Nucleus accumbens (tissue), 56 donors: ENCODE results near the gene SEMA4B.
"Not testable (repeated sequence)": the region's sequence is repeated elsewhere in the genome, so short reads cannot be mapped to it uniquely, and the experiment has no call there.

Experiments used
- DNase-seq, 56 donors: peaks; one replicate each; lab custom pipeline; 2025; lab: John Stamatoyannopoulos, UW

SEMA4B gene

DNA sequence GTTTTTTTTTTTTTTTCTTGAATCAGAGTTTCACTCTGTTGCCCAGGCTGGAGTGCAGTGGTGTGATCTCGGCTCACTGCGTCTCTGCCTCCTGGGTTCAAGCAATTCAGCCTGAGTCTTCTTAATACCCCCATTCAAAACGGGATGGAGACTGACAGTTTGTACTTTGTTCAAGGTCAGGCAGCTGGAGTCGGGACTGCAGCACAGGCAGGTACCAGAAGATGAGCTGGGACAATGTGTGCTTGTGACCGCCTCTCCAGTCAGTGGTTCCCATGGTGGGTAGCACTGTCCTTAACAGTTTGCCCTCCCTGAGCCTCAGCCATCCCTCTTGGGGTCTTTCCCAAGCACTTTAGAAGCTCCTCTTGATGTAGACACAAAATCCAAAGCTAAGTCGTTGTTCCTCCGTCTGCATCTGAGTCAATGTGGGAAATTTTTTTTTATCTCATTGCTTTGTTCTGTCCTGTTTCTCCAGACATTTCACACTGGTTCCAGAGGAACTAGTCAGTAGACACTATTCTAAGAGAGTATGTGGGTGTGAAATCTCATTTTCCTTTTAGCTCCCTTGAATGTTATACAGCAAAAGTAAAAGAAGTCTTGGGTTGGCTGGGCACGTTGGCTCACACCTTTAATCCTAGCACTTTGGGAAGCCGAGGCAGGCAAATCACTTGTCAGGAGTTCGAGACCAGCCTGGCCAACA is 43.0 kb downstream of the SEMA4B start:
- no peak for DNase-seq

GRCh38 chr15:90248789-90249202 is 47.7 kb downstream of the SEMA4B start:
- peak in 23 of 56 donors; percentile 11 to 54 (median 36) for DNase-seq

- DNase-seq = peak; percentile 25 to 93 (median 76)
These were observed 48.2 kb downstream of the SEMA4B start, which contains the start of gene TTLL13 for GRCh38 chr15:90249203-90249863. Gene TTLL13, plus strand, starts transcription at chr15:90249556. Its CDS starts 1,075 bp downstream, at chr15:90250631.

GRCh38 chr15:90257776-90258175 is 56.6 kb downstream of the SEMA4B start:
- no peak for DNase-seq

- DNase-seq = no peak
These were observed 58.4 kb downstream of the SEMA4B start for GRCh38 chr15:90259524-90259923.

- not testable (repeated sequence) for DNase-seq
These were observed 59.6 kb downstream of the SEMA4B start for GRCh38 chr15:90260731-90261130.

DNA sequence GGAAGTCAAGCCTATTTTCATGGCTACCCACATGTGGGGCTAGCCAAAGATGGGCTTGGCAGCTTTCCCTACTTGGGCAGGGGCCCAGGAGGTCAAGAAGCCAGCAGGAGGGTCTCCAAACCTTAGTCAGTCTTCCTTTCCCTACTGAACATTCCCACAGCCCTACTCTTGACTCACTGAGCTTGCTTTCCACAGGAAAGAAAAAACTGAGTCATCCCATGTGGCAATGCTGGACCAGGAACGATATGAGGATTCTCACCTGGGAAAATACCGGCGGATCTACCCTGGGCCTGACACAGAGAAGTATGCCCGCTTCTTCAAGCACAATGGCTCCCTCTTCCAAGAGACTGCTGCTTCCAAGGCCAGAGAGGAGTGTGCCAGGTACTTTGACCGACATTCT is 60.7 kb downstream of the SEMA4B start:
- DNase-seq = no peak

- no peak for DNase-seq
These were observed 61.3 kb downstream of the SEMA4B start for GRCh38 chr15:90262426-90262825.

DNA sequence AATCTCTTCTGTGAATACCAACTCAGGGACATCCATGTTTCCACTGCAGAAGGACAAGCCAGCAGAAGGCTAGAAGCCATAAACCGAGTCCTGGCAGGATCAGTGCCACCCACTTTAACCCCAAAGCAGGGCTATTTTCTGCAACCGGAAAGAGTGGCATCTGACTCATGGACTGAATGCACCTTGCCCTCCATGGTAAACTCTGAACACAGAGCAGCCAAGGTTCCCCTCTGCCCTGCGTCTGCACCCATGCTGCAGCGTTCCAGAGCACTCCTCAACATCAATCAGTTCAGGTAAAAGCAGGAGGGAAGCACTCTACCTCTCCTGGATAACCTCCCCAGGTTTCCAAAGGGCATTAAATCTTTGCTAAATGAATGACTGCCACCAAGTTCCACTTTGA is 63.5 kb downstream of the SEMA4B start:
- peak in 2 of 56 donors; percentile 16 to 41 for DNase-seq

DNA sequence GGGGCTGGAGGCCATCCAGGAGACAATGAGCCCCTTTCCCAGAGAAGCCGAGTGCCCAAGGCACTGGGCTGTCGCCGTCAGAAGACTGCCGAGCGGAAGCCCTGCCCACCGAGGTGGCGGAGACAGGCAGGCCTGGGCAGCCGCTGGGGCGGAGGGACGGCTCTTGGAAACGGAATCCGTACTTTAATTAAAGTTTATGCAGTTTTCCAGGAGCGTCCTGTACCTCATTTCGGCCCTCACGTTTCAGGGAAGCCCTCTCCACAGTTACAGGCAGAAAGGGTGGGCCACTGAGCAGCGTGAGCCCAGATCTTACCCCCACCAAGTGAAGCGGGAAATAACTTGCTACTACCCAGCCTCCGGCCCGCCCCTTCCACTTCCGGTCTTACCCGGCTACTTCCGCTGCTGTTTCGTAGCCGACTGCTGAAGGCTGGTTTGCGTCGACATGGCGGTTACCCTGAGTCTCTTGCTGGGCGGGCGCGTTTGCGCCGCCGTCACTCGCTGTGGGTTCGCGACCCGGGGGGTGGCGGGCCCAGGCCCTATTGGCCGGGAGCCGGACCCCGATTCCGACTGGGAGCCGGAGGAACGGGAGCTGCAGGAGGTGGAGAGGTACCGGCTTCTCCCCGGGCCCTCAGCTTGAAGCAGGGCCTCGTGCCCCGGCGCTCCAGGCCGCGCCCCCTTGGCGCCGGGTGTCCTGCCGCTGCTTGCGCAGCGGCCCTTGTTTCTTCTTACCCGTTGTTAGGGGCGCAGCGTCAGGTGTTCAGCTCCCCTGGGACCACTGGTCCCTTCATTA is 64.3 kb downstream of the SEMA4B start, which contains the start of gene NGRN:
Gene NGRN, plus strand, starts transcription at position 402 of the 790 bp plus-strand sequence. Its CDS starts 41 bp downstream, at position 443.
- DNase-seq = peak; percentile 8 to 97 (median 91)

DNA sequence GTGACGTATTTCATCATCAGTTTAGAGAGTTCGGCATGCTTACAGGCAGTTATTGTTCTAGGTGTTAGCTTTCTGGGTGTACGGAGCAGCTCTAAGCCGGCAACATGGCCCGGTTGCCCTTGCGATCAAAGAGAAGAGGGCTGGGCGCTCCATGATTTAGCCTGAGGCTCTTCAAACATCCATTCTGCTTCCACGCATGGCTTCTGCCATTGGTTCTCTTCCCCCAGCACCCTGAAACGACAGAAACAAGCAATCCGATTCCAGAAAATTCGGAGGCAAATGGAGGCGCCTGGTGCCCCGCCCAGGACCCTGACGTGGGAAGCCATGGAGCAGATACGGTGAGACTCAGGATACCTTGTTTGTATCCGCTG is 64.9 kb downstream of the SEMA4B start:
- peak in 31 of 56 donors; percentile 8 to 77 (median 46) for DNase-seq

DNA sequence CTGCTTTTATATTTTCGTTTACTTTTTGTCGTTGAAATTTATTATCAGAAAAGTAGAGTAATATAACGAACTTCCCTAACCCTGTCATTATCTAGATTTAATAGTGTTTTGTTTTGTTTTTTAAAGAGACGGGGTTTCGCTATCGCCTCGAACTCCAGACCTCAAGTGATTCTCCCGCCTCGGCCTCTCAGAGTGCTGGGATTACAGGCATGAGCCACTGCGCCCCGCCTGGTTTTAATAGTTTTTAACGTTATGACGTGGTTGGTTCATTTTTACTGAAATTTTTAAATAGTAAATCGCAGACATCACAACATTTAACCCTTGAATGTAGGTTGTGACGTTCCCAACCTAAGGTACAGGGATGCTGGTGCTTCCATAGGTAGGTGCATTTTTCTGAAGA is 65.4 kb downstream of the SEMA4B start:
- peak in 5 of 56 donors; percentile 4 to 22 (median 6) for DNase-seq

DNA sequence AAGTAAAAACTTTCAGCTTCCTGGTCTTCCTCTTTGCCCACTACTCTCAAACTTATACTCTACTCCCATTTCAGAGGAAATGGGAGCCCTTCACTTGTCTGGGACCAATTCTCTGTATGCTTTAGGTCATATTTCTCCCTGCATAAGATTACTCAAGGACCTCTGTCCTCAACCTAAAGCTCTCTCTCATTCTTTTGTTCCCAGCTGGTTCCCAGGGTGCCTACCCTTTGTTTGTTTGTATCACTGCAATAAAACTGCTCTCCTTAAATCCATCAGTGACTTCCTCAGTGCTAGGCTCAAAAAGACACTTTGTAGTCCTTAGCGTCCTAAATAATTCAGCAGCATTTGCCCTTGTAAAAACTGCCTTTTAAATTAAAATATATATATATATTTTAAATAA is 67.3 kb downstream of the SEMA4B start:
- DNase-seq = no peak

GRCh38 chr15:90270502-90271150 is 69.5 kb downstream of the SEMA4B start:
- DNase-seq = no peak

DNA sequence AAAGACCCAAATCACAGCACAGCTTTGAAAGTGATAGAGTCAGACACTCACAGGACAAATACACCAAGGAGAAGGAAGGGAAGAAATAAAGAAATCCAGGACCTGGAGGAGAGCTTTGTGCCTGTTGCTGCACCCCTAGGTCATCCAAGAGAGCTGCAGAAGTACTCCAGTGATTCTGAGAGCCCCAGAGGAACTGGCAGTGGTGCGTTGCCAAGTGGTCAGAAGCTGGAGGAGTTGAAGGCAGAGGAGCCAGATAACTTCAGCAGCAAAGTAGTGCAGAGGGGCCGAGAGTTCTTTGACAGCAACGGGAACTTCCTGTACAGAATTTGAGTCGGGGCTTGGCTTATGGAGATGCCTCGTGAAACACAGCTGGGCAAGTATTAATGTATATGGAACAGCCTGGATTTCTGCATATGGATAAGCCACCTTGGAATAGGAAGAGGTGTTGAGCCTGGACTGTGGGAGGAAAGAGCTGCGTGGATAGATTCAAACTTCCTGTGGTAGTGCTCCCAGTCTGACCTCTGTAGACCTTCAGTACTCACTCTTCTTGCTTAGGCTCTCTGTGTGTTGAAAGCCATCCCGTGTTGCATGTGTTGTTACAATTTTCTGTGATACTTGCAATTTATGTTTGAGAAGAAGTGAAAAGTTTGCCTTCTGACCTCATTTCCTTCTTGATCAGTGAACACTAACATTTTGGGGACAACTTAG is 70.5 kb downstream of the SEMA4B start:
- no peak for DNase-seq

GRCh38 chr15:90278467-90278866 is 77.3 kb downstream of the SEMA4B start:
- DNase-seq = not testable (repeated sequence)
